Mucosa of descending colon (tissue), 3 donors: ENCODE results near the gene ARHGAP21. TPM values are rescaled to one million over a fixed set of nuclear protein-coding genes. Genes with fewer than 3 reads are reported as not detected.
"Not testable (repeated sequence)": the region's sequence is repeated elsewhere in the genome, so short reads cannot be mapped to it uniquely, and the experiment has no call there.

Experiments used
- ATAC-seq: fragments of 200-7000 bp; cut with Tn5 transposase; one replicate; pipeline ENCODE4 v1.9.1; 2020; ENCODE audit warnings: mild to moderate bottlenecking, moderate library complexity
- DNase-seq, 3 donors: peaks; one replicate each; pipeline ENCODE4 v3.0.0-alpha.2; 2020
- H3K36me3 ChIP-seq: fragments of 200-600 bp; one replicate; pipeline ENCODE4 v1.8.0; 2021; ENCODE audit warnings: low read depth, mild to moderate bottlenecking
- H3K4me1 ChIP-seq: fragments of 200-600 bp; one replicate; pipeline ENCODE4 v1.8.0; 2021; ENCODE audit warnings: low read depth, mild to moderate bottlenecking
- H3K4me3 ChIP-seq: fragments of 200-600 bp; one replicate; pipeline ENCODE4 v1.8.0; 2021; ENCODE audit warnings: mild to moderate bottlenecking
- H3K9me3 ChIP-seq: fragments of 200-600 bp; one replicate; pipeline ENCODE4 v1.8.0; 2021; ENCODE audit warnings: mild to moderate bottlenecking
- intact Hi-C, 2 donors: fragments of 100-400 bp; cut with DNase I in 1 of 2; cut with micrococcal nuclease in 1 of 2; formaldehyde crosslinking; loops; one replicate each; pipeline versions ENCODE4 v1.11.0 to v1.11.1; 2022; cut with DNase I, micrococcal nuclease
- total RNA-seq, 3 donors: library from RNA; stranded (reverse); fragmentation: NEBNext Ultra II Directional in 2 of 3; extraction: Animal tissue kit (Norgen Biotek cat#: 25700) in 2 of 3; gene quantifications; one replicate each; pipeline versions ENCODE4 v1.2.1 to v1.2.4, GENCODE V29; 2021 to 2023
- TF ChIP-seq, protein P1 (sequence below): fragments of 200-600 bp; IDR thresholded peaks from one replicate; pipeline ENCODE4 v1.8.0; 2022; ENCODE audit warnings: antibody characterized with exemption, mild to moderate bottlenecking
- donor health status: DM: no; HTN: no; CAD: no; lungs with moderate emphysema.
- donor health status: DM: no; HTN: no; CAD: no.
- donor health status: DM: no; HTN: yes; CAD: no.

The ARHGAP21 gene
- total RNA-seq, 3 donors from 2014 or later, result 91.3 to 127 (median 109) TPM

DNA sequence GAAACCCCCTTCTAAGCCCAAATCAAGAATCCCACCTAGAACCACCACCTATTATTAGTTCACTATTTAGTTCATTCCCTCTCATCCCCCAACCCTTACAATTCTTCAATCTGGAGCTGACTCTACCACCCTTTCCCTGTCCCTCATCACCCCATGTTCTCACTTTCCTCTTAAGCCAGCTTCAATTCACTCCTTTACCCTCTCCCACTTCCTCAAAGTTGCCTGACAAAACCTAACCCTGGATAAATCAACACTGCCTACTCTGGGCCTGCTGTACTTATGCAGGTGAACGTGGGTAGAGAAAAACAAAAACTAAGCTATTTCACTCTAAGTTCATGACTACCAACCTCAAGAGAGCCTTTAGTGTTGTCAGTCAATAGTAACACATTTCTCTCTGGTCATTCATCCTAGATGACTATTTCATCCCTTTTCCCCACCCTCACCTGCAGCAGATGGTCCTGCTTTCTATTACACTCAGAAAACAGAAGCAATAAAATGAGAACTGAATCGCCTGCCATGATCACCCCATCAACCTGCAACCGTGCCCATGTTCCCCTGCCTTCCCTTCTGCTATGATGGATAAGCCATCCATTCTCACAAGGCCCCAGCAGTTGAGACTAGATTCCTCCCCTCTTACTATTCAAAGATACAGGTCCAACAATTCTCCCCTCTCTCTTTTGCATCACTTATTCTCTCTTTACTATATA is 52.6 kb downstream of the ARHGAP21 start:
- no peak for DNase-seq
- H3K4me1 ChIP-seq, result no peaks in the 10 kb centered on the region
- TF ChIP-seq, protein P1, sequence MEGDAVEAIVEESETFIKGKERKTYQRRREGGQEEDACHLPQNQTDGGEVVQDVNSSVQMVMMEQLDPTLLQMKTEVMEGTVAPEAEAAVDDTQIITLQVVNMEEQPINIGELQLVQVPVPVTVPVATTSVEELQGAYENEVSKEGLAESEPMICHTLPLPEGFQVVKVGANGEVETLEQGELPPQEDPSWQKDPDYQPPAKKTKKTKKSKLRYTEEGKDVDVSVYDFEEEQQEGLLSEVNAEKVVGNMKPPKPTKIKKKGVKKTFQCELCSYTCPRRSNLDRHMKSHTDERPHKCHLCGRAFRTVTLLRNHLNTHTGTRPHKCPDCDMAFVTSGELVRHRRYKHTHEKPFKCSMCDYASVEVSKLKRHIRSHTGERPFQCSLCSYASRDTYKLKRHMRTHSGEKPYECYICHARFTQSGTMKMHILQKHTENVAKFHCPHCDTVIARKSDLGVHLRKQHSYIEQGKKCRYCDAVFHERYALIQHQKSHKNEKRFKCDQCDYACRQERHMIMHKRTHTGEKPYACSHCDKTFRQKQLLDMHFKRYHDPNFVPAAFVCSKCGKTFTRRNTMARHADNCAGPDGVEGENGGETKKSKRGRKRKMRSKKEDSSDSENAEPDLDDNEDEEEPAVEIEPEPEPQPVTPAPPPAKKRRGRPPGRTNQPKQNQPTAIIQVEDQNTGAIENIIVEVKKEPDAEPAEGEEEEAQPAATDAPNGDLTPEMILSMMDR, result no peak
- H3K36me3 ChIP-seq, result no peaks in the 10 kb centered on the region
- no peak overlapping the region for H3K4me3 ChIP-seq
- peak; percentile 32 for ATAC-seq
- intact Hi-C loops, result no loop called here
- no peaks in the 10 kb centered on the region for H3K9me3 ChIP-seq

DNA sequence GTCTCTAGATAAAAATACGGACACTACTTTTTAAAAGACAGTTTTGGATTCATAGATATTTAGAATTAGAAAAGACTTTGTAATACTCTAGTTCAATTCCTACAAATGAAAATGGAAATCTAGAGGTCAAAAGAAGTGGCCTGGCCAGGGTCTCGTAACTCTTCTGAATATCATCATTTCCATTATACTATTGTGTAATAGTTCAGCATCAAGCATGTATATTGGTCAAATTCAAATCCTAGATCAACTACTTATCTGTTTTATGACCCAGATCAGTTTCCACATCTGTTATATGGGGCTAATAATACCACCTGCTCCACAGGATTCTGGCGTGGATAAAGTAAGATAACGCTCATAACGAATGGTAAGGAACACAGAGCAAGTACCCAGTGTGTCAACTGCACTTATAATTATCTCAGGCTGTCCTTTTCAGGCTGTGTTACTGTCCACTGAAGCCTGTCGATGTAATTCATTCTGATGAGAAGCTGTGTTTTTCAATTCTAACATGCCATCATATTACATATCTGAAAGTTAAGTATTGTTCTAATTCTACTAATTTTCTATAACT is 54.3 kb downstream of the ARHGAP21 start:
- DNase-seq, result no peak

DNA sequence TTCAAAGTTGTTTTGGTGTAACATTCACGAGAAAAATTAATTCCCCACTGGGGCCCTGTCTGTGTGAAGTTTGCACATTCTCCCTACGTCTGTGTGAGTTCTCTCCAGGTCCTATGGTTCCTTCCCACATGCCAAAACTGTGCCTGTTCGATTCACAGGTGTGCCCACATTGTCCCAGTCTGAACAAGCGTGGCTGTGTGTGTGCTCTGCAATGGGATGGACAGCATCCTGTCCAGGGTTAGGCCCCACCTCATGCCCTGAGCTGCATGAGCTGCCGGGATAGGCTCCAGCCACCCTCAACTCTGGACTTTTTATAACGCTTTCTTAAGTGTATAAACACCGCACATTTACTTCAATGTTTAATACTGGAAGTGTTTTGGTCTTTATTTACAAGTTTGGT is 55.4 kb downstream of the ARHGAP21 start:
- H3K4me1 ChIP-seq, result no peaks in the 10 kb centered on the region
- TF ChIP-seq, protein P1, result no peak
- H3K36me3 ChIP-seq, result no peaks in the 10 kb centered on the region
- H3K4me3 ChIP-seq, result no peak overlapping the region
- DNase-seq (no peak), ATAC-seq (no peak)
- no peaks in the 10 kb centered on the region for H3K9me3 ChIP-seq
- intact Hi-C loops, result no loop called here

More for the DNA sequence above, 54.3 kb downstream of the ARHGAP21 start:
- no peak for ATAC-seq
- intact Hi-C loops, result no loop called here
- Histone ChIP-seq H3K36me3 (no peaks in the 10 kb centered on the region), H3K9me3 (no peaks in the 10 kb centered on the region), H3K4me1 (no peaks in the 10 kb centered on the region), H3K4me3 (no peak overlapping the region)
- TF ChIP-seq, protein P1, result no peak

DNA sequence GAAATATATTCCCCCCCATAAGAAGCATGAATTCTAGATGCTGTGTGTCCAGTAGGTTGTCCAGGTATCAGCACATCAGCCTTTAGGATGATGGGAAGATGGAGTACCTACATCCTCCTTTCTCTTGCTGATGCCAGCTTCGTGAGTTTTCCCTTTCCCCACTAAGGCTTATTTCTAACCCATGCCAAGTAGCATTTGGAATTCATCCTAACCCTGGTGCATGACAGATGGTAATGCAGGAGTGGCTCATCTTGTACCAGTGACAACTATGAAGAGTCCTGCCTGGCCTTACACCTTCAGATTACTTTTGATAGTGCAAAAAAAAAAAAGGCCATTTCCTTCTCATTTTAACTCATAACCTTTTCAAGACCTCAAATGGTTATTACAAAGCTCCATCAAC is 58.7 kb downstream of the ARHGAP21 start:
- TF ChIP-seq, protein P1, result no peak
- DNase-seq (no peak), ATAC-seq (no peak)
- intact Hi-C loops, result no loop called here
- Histone ChIP-seq H3K4me1 (no peaks in the 10 kb centered on the region), H3K9me3 (no peaks in the 10 kb centered on the region), H3K36me3 (no peaks in the 10 kb centered on the region), H3K4me3 (no peak overlapping the region)

DNA sequence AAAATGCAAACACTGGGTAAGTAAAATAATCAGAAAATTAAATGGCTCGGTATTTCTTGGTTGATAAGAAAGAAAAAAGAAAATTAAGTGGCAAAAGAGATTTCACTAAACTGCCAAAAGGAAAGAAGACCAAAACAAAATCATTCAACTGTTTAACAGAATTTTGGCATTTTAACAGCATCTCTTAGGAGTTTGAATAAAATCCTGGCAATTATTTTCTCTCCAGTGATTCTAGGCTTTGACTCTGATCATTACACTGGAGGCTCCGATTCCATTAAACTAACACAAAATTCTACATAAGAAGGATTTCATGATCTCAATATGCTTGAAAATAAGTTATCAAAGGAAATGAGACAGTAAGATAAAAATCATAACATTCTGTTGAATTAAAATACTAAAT is 62.3 kb downstream of the ARHGAP21 start:
- ATAC-seq, result no peak
- no peak overlapping the region for H3K4me3 ChIP-seq
- TF ChIP-seq, protein P1, result no peak

DNA sequence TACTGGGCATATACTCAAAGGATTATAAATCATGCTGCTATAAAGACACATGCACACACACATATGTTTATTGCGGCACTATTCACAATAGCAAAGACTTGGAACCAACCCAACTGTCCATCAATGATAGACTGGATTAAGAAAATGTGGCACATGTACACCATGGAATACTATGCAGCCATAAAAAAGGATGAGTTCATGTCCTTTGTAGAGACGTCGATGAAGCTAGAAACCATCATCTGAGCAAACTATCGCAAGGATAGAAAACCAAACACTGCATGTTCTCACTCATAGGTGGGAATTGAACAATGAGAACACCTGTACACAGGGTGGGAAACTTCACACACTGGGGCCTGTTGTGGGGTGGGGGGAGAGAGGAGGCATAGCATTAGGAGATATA is 65.4 kb downstream of the ARHGAP21 start:
- H3K36me3 ChIP-seq, H3K4me1 ChIP-seq, DNase-seq, H3K4me3 ChIP-seq, intact Hi-C loops, ATAC-seq, H3K9me3 ChIP-seq: not testable (repeated sequence)

More for the DNA sequence above, 62.3 kb downstream of the ARHGAP21 start:
- DNase-seq, result no peak
- Histone ChIP-seq H3K4me1 (no peaks in the 10 kb centered on the region), H3K36me3 (no peaks in the 10 kb centered on the region), H3K9me3 (no peaks in the 10 kb centered on the region)
- intact Hi-C loops, result no loop called here

DNA sequence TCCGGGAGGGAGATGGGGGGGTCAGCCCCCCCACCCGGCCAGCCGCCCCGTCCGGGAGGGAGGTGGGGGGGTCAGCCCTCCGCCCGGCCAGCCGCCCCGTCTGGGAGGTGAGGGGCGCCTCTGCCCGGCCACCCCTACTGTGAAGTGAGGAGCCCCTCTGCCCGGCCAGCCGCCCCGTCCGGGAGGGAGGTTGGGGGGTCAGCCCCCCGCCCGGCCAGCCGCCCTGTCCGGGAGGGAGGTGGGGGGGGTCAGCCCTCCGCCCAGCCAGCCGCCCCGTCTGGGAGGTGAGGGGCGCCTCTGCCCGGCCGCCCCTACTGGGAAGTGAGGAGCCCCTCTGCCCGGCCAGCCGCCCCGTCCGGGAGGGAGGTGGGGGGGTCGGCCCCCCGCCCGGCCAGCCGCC is 67.4 kb downstream of the ARHGAP21 start:
- intact Hi-C loops, H3K9me3 ChIP-seq, H3K4me1 ChIP-seq, ATAC-seq, DNase-seq, H3K4me3 ChIP-seq, H3K36me3 ChIP-seq: not testable (repeated sequence)
